ENCODE results near the gene POLA1.

DNA sequence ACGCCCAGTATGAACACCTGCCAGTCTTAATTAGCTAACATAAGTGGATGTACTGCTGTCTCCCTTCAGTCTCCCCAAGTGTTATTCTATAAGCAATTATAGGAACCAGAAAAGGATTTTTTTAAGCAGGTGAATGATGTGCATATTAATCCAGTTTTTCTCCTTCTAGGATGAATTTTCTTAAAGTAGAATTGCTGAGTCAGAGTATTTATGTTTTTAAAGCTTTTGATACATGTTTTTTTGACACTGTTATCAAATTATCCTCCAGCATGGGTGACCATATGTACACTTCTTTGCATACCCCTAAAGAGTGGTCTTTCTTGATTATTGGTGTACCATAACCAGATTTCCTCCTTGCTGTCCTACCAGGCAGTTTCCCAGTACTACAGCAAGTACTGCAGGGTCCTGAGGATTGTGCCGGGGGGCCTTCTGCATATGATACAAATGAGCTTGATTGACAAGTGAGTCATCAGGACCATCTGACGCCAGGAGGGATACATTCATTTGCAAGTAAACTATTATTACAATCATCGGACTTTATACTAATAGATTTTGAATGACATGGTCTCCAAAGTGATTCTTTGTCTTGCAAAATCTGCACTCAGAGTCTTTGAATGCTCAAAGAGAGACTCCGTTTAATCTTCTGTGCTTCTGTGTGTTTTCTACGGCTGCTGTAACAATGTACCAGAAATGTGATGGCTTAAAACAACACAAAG lies 35.9 kb upstream of the POLA1 start:
- TF ChIP-seq, protein P1, sequence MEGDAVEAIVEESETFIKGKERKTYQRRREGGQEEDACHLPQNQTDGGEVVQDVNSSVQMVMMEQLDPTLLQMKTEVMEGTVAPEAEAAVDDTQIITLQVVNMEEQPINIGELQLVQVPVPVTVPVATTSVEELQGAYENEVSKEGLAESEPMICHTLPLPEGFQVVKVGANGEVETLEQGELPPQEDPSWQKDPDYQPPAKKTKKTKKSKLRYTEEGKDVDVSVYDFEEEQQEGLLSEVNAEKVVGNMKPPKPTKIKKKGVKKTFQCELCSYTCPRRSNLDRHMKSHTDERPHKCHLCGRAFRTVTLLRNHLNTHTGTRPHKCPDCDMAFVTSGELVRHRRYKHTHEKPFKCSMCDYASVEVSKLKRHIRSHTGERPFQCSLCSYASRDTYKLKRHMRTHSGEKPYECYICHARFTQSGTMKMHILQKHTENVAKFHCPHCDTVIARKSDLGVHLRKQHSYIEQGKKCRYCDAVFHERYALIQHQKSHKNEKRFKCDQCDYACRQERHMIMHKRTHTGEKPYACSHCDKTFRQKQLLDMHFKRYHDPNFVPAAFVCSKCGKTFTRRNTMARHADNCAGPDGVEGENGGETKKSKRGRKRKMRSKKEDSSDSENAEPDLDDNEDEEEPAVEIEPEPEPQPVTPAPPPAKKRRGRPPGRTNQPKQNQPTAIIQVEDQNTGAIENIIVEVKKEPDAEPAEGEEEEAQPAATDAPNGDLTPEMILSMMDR (IDR thresholded peaks at IDR 0.05) = no peak
- TF ChIP-seq POLR2A (IDR thresholded peaks at IDR 0.05) = no peak

Data from testis (tissue), 2 donors.